Gastrocnemius medialis (tissue), 4 donors: Measurements from ENCODE around the gene CCRL2. TPM values are rescaled to one million over a fixed set of nuclear protein-coding genes. Genes with fewer than 3 reads are reported as not detected.
A peak's percentile ranks its signal among the peaks of the same experiment; 100 is the strongest.

Experiments
- ATAC-seq, 2 donors: fragments of 150-250 bp; one replicate each; pipeline ENCODE4 v1.9.1; 2016
- DNase-seq, 2 donors: peaks; one replicate each; pipeline ENCODE4 v3.0.0-alpha.2; 2019
- H3K27ac ChIP-seq, 4 donors: fragments of 200-600 bp; sonication (generic); 1 replicate in 1 of 4; 2 replicates in 3 of 4; pipeline ENCODE4 v1.5.1; 2016 to 2018; ENCODE audit warnings: mild to moderate bottlenecking in 2 of 4, moderate library complexity in 1 of 4
- H3K27me3 ChIP-seq, 3 donors: fragments of 200-600 bp; sonication (generic) in 2 of 3; 1 replicate in 1 of 3; 2 replicates in 2 of 3; pipeline versions ENCODE4 v1.5.1 to v1.6.0; 2016 to 2019; ENCODE audit warnings: mild to moderate bottlenecking in 1 of 3, moderate library complexity in 1 of 3
- H3K36me3 ChIP-seq, 2 donors: fragments of 200-600 bp; sonication (generic) in 1 of 2; one replicate each; pipeline ENCODE4 v1.5.1; 2017 to 2018
- H3K4me1 ChIP-seq, 2 donors: fragments of 200-600 bp; sonication (generic) in 1 of 2; one replicate each; pipeline ENCODE4 v1.5.1; 2016 to 2017; ENCODE audit warnings: mild to moderate bottlenecking in 2 of 2
- H3K4me3 ChIP-seq, 4 donors: fragments of 200-600 bp; sonication (generic) in 3 of 4; 1 replicate in 1 of 4; 2 replicates in 3 of 4; pipeline ENCODE4 v1.5.1; 2016 to 2019; ENCODE audit warnings: mild to moderate bottlenecking in 2 of 4
- H3K9me3 ChIP-seq, 3 donors: fragments of 200-600 bp; sonication (generic) in 2 of 3; 1 replicate in 1 of 3; 2 replicates in 2 of 3; pipeline ENCODE4 v1.5.1; 2016 to 2019
- CTCF ChIP-seq, 5 experiments: fragments of 450-650 bp in 3 of 5; fragments of 200-600 bp in 2 of 5; sonication (generic) in 2 of 5; IDR thresholded peaks in 4 of 5; conservative IDR thresholded peaks in 1 of 5; 1 replicate in 4 of 5; 2 replicates in 1 of 5; pipeline ENCODE4 v1.5.1; 2016 to 2019; ENCODE audit warnings: antibody characterized with exemption in 5 of 5, mild to moderate bottlenecking in 3 of 5, moderate library complexity in 3 of 5
- POLR2A ChIP-seq, 2 donors: fragments of 450-650 bp; IDR thresholded peaks; one replicate each; pipeline ENCODE4 v1.6.1; 2017; ENCODE audit warnings: antibody characterized with exemption in 2 of 2, mild to moderate bottlenecking in 2 of 2, moderate library complexity in 2 of 2
- in situ Hi-C, 4 donors: fragments of 200-750 bp; cut with MboI; loops; one replicate each; pipeline versions ENCODE4 v1.15.0 to v1.8.0; 2017; ENCODE audit warnings: low sequenced_read_pairs in 4 of 4
- intact Hi-C: fragments of 100-400 bp; cut with DNase I; formaldehyde crosslinking; loops from one replicate; pipeline ENCODE4 v1.15.1; 2023; ENCODE audit warnings: low total_unique reads
- total RNA-seq, 4 donors: library from RNA; depleted of rRNA; stranded (reverse); fragments of >200 nt; gene quantifications; one replicate each; pipeline versions ENCODE4 v1.1.0 to v1.2.3, GENCODE V29; 2016

The CCRL2 gene
- total RNA-seq, 4 donors from 2014 or later = 0.29 to 2.5 (median 1.7) TPM

GRCh38 chr3:46393011-46393410, 14.0 kb upstream of the CCRL2 start:
- H3K36me3 ChIP-seq = no peaks in the 10 kb centered on the region
- H3K4me1 ChIP-seq = peaks cover 9% of the 10 kb centered on the region in 2 donors
- DNase-seq (no peak), ATAC-seq (no peak)
- H3K27me3 ChIP-seq = no peaks in the 10 kb centered on the region
- no peak overlapping the region for H3K27ac ChIP-seq
- intact Hi-C loops (no loop called here), in situ Hi-C loops (no loop called here)
- no peak for TF ChIP-seq CTCF (IDR thresholded peaks at IDR 0.05 in 4 of 5, conservative IDR thresholded peaks at IDR 0.05 in 1 of 5)
- TF ChIP-seq POLR2A (IDR thresholded peaks at IDR 0.05) = no peak
- H3K4me3 ChIP-seq = no peak overlapping the region
- no peaks in the 10 kb centered on the region for H3K9me3 ChIP-seq

- Histone ChIP-seq H3K9me3 (no peaks in the 10 kb centered on the region), H3K27ac (no peak overlapping the region), H3K4me3 (no peak overlapping the region), H3K4me1 (peaks cover 9% of the 10 kb centered on the region in 2 donors), H3K27me3 (no peaks in the 10 kb centered on the region), H3K36me3 (no peaks in the 10 kb centered on the region)
- intact Hi-C loops = no loop called here
- DNase-seq = no peak
- TF ChIP-seq CTCF (IDR thresholded peaks at IDR 0.05 in 4 of 5, conservative IDR thresholded peaks at IDR 0.05 in 1 of 5) (no peak), POLR2A (IDR thresholded peaks at IDR 0.05) (no peak)
- in situ Hi-C loops = no loop called here
- ATAC-seq = peak; percentile 73 to 88
Measured at GRCh38 chr3:46393554-46394434, 13.3 kb upstream of the CCRL2 start.

GRCh38 chr3:46395210-46395661, 11.8 kb upstream of the CCRL2 start:
- Histone ChIP-seq H3K4me3 (no peak overlapping the region), H3K9me3 (no peaks in the 10 kb centered on the region), H3K27ac (no peak overlapping the region), H3K27me3 (no peaks in the 10 kb centered on the region), H3K4me1 (peaks cover 9% of the 10 kb centered on the region in 2 donors), H3K36me3 (no peaks in the 10 kb centered on the region)
- no peak for ATAC-seq
- TF ChIP-seq CTCF (IDR thresholded peaks at IDR 0.05 in 4 of 5, conservative IDR thresholded peaks at IDR 0.05 in 1 of 5) = no peak
- no peak for TF ChIP-seq POLR2A (IDR thresholded peaks at IDR 0.05)
- intact Hi-C loops = no loop called here
- DNase-seq = no peak
- in situ Hi-C loops = no loop called here

GRCh38 chr3:46395766-46396530, 11.1 kb upstream of the CCRL2 start:
- Histone ChIP-seq H3K27me3 (no peaks in the 10 kb centered on the region), H3K9me3 (no peaks in the 10 kb centered on the region), H3K36me3 (no peaks in the 10 kb centered on the region), H3K4me3 (no peak overlapping the region), H3K4me1 (peaks cover 9% of the 10 kb centered on the region in 2 donors), H3K27ac (no peak overlapping the region)
- ATAC-seq (no peak), DNase-seq (no peak)
- intact Hi-C loops = no loop called here
- TF ChIP-seq CTCF (IDR thresholded peaks at IDR 0.05 in 4 of 5, conservative IDR thresholded peaks at IDR 0.05 in 1 of 5) (no peak), POLR2A (IDR thresholded peaks at IDR 0.05) (no peak)
- in situ Hi-C loops = no loop called here
